HG03097 (cell line): ENCODE measurements around the gene EEFSEC.

Experiments used
- ATAC-seq: cut with Tn5 transposase; IDR thresholded peaks from one replicate; pipeline ENCODE4 v1.9.1; 2021; ENCODE audit not compliant: unreplicated experiment, low FRiP score

EEFSEC gene

DNA sequence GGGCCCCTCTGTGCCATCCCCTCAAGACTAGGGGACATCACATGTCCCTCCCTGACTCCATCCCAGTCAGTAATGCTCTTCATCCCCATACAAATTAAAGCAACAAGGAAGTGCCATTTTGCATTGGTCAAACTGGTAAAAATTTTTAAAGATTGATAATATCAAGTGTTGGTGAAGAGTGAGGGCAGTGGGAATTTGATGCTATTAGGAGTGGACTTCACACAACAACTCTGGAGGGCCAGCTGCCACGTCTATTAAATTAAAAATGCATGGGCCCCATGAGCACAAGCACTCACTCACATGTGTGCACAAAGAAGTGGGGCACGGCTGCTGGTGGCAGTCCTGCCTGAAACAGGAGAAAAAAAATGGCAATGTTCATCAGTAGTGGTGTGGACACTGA is 265.6 kb downstream of the EEFSEC start:
- ATAC-seq: no peak

DNA sequence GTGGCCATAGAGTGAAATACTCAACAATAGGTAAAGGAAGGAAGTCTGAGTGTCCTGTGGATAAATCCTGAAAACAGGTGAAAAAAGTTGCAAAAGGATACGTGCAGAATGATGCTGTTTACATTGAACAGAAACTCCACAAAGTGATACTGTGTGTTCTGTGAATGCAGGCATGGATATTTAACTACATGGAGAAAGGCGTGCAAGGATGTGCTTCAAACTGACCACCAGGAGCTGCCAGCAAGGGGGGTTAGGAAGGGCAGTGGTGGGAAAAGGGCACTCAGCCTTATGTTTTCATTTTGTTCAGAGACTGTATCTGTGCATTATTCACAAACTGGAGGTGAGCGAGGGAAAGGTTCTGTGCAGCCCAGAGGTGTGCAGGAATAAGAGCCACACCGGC is 266.0 kb downstream of the EEFSEC start:
- ATAC-seq: no peak

DNA sequence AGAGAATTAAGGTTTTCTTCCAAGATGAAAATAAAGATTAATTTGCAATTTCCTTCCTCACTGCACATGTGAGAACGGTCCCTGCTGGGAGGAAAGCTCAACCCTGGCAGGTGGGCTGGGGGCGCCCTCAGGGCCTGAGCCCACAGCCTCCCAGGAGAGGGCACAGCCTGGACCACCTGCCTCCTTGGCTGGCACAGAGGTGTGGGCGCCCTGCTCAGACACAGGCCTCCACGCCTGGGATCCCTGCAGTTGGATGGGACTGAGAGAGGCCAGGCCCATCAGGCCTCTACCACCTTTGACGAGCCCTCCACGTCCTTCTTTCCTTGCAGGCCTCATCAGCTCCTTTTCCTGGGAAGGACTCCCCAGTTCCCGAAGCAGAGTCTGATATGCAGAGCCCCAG is 267.0 kb downstream of the EEFSEC start:
- no peak for ATAC-seq

DNA sequence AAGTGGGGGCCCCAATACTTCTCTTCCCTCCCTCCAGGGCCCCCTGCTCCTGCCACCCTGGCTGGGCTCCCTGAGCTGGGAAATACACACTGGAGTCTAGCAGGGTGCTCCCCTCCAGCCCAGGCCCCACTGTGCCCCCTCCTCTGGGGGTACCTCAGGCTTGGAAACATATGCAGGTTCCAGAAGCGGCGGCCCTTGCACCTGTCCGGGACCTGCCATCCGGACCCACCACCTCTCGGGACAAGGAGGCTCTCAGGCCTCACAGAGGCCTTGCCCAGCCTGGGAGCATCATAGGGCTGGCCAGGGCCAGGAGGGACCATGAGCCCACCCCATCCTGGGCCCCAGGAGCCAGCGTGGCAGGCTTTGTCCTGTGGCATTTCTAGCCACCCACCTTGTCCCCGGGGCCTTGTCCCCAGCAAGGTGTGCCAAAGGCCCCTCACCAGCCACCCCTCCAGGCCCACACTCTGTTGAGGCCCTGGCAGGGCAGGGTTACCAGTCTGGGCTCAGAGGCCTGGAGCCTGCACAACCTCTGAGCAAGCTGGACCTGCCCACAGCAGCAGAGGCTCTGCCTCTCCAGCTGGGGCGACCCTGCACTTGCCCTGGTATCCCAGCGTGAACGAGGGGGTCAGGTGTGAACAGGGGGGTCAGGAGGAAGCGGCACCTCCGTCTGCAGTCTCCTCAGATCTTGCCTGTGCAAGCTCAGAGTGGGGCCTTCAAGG is 267.6 kb downstream of the EEFSEC start:
- ATAC-seq: no peak

DNA sequence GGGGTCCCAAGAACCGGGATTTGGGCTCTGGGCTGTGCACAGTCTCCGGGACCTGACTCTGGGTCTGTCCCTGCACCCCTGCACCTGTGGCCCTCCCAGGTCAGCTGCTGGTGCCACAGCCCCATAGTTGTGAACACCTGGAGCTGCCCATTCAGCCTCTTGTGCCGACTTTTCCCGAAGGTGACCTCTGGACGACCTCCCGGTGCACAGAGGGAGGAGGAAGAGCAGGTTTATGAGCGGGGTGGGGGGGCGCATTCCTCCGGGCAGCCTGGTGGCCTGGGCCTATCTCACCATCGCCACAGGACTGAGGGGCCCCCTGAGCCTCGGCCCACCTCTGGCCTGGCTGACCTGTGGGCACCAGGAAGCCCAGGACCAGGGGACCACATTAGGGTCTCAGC is 268.2 kb downstream of the EEFSEC start:
- ATAC-seq: no peak

DNA sequence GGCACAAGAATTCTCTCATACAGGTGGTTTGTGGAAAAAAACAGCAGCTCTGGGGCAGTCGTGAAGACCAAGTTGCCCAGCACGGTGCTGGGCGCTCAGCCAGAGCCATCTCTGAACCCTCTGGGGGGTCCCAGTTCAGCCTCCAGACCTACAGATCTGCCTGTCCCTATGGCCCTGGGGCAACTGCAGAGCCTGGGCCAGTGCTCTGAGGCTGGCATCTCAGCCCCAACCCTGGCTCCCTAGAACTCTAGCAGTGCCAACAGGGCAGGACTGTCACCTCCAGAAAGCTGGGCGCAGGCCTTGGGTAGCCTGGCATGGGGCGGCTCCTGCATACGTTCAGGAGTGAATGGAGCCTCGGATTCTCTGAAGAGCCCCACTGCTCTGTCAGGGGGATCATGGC is 268.7 kb downstream of the EEFSEC start:
- ATAC-seq: no peak

DNA sequence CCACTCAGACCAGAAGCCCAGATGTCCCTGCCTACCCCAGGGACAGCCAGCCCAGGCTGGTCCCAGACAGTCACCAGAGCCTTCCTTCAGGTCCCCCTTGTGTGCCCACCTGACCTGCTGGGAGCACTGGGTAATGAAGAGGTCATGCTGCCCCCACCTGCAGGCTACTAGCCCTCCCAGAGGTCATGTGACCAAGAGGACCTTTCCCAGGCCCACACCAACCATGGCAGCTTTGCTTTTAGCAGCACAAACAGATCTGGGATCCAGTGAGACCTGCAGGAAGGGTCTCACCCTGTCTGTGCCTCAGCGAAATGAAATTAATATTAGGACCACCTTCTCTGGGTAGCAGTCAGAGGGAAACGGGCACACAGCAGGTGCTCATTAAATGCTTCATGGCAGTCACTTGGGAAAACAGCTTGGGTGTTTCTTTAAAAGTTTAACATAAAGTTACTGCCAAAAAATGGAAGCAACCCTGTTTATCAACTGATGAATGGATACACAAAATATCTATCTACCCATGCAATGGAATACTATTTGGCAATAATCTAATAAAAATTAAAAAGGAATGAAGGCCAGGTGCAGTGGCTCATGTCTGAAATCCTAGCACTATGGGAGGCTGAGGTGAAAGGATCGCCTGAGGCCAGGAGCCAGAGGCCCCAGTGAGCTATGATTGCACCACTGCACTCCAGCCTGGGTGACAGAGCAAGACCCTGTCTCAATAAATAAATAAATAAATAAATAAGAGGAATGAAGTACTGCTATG is 269.7 kb downstream of the EEFSEC start:
- ATAC-seq: no peak

DNA sequence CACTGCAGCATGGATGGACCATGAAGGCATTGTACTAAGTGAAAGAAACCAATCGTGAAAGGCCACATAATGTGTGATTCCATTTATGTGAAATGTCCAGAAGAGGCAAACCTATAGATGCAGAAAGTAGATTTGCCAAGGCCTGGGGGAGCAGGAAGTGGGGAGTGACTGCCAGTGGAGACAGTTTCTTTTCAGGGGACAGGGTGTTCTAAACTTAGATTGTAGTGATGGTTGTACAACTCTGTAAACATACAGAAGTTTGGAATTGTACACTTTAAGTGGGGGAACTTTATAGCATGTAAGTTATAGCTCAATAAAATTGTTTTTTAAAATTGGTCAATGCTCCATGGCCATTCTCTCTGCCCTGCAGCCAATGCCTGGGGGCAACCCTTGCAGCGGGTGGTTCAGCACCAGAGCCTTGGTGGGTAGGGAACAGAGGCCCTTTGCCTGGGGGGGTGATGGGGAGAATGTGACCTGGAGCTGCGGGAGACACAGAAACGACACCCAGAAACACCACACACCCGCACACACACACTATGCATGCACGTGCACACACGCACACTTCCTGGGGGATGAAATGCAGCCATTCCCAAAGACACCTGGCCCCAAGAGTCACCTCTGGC is 270.4 kb downstream of the EEFSEC start:
- ATAC-seq: no peak

DNA sequence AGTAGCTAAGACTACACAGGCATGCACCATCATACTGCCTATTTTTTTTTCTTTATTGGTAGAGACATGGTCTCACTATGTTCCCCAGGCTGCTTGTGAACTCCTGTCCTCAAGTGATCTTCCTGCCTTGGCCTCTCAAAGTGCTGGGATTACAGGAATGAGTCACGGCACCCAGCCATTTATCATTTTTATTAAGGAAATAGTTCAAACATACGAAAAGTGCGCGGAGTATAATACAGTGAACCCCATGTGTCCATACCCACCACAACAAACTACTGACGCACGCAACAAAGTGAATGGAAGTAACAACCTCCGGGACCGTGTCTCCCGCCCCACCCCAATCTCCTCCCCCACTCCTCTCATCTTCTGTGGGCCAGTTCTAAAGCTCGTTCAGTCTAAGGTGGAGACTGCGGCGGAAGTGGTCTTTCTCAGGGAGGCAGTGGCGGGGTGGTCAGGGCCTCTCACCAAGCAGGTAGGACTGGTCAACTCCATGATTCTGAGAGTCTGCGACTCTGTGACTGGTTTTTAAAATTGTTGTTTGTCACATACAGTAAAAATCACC is 271.3 kb downstream of the EEFSEC start:
- no peak for ATAC-seq

DNA sequence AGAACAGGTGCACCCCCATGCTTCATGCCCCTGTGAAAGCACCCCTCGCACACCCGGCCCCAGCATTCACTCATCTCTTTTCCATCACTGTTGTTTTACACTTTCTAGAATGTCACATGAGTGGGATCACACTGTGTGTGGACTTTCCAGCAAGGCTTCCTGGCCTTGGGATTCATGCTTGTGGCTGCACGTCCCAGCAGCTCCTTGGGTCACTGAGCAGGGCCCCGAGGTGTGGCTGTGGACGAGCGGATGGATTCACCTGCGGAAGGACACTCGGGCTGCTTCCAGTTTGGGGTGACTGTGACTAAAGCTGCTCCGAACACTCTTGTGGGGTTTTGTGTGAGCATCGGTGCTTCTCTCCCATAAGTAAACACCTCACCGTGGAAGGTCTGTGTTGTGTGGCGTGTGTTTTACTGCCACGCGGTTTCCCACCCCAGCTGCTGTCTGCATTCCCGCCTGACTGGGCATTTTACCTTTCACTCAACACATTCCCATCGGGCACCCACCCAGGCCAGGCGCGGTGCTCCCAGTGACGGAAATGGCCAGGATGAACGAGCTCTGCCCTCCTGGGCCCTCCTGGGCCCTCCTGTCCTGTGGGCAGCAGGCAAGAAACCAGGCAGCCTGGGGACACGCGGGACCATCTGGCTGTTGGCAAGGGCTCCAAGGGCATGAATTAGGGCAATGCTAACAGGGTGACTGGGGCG is 272.0 kb downstream of the EEFSEC start:
- ATAC-seq: no peak

DNA sequence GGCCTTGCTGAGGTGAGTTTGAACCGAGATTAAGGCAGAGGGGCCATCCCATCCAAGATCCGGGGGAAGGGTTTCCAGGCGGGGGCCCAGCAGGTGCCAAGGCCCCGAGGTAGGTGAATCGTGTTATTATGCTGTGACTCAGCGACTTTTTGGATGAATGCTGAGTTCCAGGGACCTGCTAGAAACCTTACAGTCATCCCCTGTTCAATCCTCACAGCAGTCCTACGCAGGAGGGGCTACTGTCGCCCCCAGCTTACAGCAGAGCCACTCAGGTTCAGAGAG is 272.5 kb downstream of the EEFSEC start:
- no peak for ATAC-seq

DNA sequence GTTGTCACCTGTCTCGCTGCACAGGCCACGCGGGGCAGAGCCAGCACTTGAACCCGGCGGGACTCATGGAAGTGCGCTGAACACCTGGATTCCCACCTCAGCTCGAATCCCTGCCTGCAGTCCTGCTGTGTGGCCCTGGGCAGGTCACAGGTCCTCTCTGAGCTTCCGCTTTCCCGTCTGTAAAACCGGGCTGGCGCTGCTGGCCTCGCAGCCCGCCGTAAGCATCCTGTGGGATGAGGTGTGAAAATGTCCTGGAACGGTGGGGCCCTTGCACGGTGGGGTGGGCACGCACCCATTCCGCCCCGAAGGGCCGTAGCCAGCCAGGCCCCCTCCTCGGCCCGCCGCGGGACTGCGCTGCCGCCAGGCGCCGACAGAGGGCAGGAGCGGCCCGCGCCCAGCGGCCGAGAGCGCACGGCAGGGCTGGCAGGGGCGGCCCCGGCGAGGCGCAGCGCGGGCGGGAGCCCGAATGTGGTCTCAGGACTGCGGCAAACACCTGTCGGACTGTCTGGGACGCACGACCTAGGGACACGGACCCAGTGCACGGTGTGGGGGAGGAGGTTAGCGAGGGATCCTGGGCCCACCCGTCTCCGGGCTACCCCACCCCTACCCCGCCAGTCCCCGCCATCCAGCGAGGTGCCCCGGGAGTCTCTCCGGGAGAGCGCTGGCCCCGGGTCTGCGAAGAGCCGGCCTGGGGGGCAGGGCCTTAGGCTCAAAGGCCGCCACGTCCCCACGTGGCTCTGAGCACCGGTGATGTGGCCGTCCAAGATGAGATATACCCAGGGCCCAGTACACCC is 273.0 kb downstream of the EEFSEC start:
- ATAC-seq: peak; percentile 59

DNA sequence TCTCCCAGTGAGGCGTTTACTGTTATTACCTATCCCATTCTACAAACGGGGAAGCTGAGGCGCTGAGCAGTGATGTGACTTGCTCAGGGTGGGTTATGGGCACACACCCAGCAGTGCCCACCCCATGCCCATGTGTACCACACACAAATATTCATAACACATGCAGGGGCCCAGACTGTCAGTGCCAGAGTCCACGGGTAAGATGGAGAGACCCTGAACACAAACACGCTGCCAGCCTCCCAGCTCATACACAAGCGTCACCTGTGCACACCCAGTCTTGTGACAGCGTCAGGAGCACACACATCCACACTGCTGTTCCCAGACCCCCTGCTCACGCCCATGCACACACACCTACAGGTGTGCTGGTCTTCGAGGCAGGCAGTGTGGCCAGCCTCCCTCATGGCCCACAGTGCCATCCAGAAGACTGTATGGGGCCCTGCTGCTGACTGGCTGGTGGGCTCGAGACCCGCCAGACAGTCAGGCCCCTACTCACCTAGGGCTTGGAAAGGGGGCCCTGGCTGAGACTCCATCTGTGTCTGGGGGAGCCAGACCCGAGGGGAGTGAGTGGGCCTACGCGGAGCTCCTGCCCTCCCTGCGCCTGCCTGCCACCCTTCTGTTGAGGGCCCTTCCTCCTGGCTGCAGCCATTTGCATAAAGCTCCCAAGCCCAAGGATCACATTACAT is 274.0 kb downstream of the EEFSEC start:
- ATAC-seq: no peak

DNA sequence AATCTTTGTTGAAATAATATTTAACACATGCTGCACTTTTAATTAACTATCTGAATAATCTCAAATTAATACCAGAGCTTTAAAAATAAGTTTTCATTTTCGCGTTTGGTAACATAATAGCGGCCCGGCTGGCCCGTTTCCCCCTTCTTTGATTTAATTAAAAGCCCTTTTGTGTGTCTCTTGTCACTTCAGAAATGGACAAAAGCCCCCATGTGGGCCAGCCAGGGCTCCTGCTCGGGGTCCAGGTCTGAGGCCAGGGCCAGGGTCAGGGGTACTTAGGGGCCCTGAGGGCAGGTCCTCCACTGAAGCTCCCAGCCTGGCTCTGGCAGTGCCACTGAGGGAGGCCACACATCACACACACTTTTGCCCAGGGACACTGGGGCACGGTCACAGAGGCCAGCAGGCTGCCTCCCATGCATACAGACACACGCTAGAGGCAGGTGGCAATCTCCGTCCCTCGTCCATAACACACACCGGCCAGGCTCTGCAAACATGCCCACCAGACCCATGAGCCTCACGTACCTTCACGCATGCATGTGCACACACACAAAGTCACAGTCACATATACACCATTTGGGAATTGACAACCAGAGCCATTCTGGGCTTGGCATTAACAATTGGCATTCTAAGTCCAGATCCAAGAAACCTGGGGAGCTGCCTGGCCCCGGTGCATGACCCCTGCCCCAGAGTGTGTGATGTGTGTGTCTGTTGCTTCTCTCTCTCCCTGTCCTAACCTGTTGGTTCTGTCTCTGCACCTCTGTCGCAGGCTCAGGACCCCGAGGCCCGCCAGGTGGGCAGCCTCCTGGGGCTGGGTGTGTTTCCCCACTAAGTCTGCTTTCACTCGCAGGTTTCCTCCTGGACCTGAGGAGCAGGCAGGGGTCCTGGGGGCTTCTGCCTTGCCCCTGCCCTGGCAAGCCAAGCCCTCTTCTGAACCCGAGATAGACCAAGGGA is 274.9 kb downstream of the EEFSEC start:
- ATAC-seq: no peak

DNA sequence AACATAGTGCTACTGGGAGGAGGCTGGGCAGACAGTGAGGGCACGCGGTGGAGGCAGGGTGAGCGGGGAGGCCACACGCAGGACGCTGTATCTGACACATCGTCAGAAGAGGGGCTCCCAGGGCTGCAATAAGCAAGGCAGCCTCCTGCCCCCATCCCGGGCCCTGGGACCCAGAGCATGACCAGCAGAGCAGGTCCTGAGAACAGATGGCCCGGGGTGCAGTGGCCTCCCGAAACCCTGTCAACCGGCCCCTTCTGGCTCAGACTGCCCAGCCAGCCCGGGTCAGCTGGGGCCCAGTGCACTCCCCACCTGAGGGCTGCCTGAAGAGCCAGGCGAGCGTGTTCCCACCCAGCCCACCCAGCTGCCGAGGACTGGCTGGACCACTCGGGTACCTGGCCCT is 276.0 kb downstream of the EEFSEC start:
- no peak for ATAC-seq

DNA sequence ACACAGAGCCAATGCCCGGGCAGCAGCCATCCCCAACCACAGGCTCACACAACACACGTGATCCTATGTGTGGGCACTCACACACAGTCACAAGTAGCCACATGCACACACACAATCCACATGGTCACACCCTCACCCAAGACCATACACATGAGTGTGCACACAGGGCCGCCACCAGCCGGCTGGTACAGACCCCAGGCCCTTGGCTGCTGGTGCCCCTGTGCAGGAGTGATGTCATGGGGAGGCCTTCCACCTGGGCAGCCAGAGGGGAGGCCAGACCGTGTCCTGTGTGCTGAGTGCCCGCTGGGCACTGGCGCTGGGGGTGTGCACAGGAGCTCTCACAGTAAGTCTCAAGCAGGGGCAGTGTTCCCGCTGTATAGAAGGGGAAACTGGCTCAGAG is 276.5 kb downstream of the EEFSEC start:
- no peak for ATAC-seq

DNA sequence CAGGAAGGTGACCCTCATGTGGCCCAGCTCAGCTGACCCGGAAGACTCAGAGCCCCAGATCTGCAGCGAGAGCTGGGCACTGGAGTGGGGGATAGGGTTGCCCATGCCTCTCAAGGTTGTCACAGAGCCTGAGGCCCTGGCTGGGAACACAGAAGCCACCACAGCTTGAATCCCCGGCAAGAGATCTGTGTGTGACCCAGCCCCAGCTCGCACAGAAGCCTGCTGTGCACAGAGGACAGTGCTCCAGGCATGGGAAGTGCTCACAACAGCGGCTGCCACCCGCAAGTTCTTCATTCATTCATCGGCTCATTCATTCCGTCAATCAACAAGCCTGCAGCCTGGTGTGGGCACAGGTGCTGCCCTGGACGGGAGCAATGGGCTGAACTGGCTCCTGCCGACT is 277.0 kb downstream of the EEFSEC start:
- no peak for ATAC-seq

DNA sequence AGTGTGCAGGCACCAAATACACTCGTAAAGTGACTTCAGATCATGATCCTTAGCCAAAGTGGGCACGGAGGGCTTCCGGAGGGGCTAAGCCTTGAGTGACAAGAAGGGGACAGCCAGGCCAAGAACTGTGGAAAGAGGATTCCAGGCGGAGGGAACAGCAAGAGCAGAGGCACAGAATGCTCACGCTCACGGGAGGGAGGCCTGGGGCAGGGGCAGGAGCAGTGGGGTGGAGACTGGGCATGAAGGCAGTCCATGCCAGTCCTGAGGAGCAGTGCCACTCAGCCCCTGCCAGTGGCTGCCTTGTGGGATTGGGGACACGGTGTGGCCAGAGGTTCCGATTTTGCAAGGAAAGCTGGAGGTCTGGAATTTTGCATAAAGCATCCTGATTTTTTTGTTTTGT is 277.4 kb downstream of the EEFSEC start:
- no peak for ATAC-seq

DNA sequence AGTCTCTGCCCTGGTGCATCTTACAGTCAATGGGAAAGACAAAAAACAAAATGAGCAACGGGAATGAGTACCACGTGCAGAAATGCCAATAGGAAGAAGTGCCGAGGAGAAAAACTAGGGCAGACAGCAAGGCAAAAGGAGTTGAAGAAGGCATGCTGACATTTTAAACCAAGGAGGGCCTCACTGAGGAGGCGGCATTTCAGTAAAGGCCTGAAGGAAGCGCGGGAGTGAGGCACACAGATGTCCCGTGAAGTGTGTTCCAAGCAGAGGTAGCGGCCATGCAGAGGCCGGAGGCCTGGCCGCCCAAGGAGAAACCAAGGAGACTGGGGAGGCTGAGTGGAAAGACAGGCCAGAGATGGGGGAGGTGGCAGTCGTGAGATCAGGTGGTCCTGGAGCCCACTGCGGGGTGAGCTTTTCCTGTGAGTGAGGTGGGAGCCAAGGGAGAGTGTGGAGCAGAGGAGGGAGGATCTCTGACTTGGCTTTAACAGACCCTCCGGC is 278.6 kb downstream of the EEFSEC start:
- ATAC-seq: no peak
